Erythroblast (primary cell): ENCODE measurements around the gene REEP6.

Source experiments
- GATA1 ChIP-seq: IDR thresholded peaks from 2 replicates; pipeline ENCODE4 v1.6.1; 2011; ENCODE audit warnings: low read depth, mild to moderate bottlenecking, control low read depth, low read length, moderate library complexity
- POLR2A ChIP-seq: IDR thresholded peaks from 2 replicates; pipeline ENCODE4 v1.6.1; 2011; ENCODE audit warnings: mild to moderate bottlenecking, low read length

DNA sequence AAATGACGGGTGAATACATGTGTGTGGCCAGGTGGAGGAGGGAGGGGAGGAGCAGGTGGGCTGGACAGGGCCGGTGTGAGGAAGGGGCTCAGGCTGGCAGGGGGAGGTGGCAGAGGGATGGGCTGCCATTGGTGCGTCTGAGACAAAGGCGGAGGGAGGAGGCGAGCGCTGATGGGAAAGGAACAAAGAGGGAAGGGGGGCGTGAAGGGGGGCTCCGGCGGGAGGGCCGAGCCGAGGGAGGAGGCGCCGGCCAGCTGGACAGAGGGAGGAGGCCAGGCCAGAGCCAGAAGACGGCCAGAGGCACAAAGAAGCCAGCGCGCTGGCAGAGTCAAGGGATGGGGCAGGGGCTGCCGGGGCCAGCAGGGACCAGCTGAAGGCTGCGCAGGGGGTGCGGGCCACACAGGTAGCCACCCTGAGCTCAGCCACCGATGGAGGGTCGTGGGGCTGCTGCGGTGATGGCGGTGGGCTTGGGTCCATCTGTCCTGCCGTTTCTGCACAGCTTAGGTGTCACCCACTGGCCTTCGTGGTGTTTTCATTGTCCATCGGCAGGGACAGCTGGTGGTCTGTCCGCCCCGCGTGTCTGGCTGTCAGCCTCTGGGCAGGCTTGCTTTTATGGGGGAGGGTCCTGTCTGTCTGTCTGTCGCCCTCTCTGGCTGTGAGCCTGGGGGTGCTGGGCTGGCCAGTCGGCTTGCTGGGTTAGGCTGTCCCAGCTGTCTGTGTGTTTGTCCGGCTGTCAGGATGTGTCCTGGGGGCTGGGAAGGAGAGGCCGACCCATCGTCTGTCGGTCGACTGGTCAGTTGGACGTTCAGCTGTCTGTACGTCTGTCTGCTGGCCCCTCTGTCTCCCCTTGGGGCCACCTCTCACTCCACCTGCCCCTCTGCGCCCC lies 38.8 kb upstream of the REEP6 start:
- TF ChIP-seq POLR2A, result no peak
- no peak for TF ChIP-seq GATA1
